HepG2 (cell line): Measurements from ENCODE around the gene CDC42BPG.

Experiments
- ZNF709 ChIP-seq: sonication (generic); formaldehyde crosslinking; IDR thresholded peaks from 2 replicates; pipeline ENCODE4 v1.5.0; 2020; ENCODE audit warnings: mild to moderate bottlenecking, missing genetic modification reagents
- TF ChIP-seq, protein P1 (sequence below): sonication (generic); formaldehyde crosslinking; IDR thresholded peaks from 2 replicates; pipeline ENCODE4 v1.5.0; 2020; ENCODE audit warnings: mild to moderate bottlenecking, missing genetic modification reagents, moderate library complexity

DNA sequence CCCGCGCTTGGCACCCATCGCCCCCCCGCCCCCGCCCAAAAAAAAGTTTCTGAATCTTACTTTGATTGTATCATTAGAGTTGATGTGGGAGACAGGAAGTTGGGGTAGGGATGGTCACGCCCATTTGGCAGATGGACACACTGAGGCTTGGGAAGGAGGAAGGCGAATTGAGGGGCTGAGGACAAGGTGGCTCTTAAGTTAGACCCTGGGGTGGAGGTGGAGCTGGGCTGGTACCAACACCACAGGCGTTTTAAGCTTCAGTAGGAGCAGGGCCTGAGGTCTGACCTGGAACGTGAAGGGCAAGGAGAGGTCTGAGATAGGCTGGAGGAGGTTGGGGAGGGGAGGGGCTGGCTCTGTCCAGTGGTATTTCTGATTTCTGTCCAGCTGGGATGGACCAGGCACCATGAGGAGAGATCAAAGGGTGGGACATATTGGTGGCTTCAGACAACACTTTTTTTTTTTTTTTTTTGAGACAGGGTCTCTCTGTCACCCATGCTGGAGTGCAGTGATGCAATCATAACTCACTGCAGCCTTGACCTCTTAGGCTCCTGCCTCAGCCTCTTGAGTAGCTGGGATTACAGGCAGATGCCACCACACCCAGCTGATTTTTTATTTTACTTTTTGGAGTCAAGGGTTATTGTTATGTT is 799 bp upstream of the CDC42BPG start:
- TF ChIP-seq, protein P1, sequence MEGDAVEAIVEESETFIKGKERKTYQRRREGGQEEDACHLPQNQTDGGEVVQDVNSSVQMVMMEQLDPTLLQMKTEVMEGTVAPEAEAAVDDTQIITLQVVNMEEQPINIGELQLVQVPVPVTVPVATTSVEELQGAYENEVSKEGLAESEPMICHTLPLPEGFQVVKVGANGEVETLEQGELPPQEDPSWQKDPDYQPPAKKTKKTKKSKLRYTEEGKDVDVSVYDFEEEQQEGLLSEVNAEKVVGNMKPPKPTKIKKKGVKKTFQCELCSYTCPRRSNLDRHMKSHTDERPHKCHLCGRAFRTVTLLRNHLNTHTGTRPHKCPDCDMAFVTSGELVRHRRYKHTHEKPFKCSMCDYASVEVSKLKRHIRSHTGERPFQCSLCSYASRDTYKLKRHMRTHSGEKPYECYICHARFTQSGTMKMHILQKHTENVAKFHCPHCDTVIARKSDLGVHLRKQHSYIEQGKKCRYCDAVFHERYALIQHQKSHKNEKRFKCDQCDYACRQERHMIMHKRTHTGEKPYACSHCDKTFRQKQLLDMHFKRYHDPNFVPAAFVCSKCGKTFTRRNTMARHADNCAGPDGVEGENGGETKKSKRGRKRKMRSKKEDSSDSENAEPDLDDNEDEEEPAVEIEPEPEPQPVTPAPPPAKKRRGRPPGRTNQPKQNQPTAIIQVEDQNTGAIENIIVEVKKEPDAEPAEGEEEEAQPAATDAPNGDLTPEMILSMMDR (CRISPR knock-in tag) = no peak
- TF ChIP-seq ZNF709 (CRISPR knock-in tag) = no peak
